ENCODE results near the gene MAPRE2. TPM values are rescaled to one million over a fixed set of nuclear protein-coding genes. Genes with fewer than 3 reads are reported as not detected.

MAPRE2 gene
- total RNA-seq = 21.9 and 23.4 TPM in 2 replicates

GRCh38 chr18:35040988-35041814 lies at the start of gene MAPRE2:
MAPRE2 (plus strand) TSS chr18:35041413; CDS start chr18:35041540, 127 bp downstream.

Other genes starting within 250 kb of the MAPRE2 start
- gene ZNF397, start 199.6 kb downstream of the MAPRE2 start, total RNA-seq = 7.2 and 8.9 TPM in 2 replicates
- 7.5 and 13.1 TPM in 2 replicates for gene ZSCAN30, start 248.8 kb downstream of the MAPRE2 start, total RNA-seq